Stimulated activated naive CD4-positive, alpha-beta T cell (primary cell): ENCODE results near the gene VCX3A.
"Not testable (repeated sequence)": the region's sequence is repeated elsewhere in the genome, so short reads cannot be mapped to it uniquely, and the experiment has no call there.

Experiments
- DNase-seq, 6 experiments: peaks; one replicate each; lab custom pipeline; 2025; lab: John Stamatoyannopoulos, UW

The VCX3A gene

DNA sequence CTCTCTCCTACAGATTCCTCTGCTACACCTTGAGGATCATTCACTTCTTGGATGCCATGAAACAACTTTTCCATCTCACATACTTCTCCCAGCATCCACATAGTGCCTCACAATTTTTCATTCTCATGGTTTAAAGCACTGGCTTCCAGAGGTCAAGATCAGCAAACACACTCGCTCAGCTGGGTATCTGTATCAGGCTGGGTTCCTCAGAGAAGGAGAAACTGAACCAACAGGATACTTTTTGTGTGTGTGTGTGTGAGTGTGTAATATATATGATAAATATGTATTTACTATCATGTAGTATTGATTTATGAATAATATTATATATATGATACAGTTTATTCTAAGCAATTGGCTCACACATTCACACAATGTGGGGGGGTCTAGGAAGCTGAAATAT lies at the start of gene VCX3A:
TSS of gene VCX3A (minus strand) at position 101 of the 400 bp plus-strand sequence. CDS start 621 bp downstream, outside the sequence.
- not testable (repeated sequence) for DNase-seq

DNA sequence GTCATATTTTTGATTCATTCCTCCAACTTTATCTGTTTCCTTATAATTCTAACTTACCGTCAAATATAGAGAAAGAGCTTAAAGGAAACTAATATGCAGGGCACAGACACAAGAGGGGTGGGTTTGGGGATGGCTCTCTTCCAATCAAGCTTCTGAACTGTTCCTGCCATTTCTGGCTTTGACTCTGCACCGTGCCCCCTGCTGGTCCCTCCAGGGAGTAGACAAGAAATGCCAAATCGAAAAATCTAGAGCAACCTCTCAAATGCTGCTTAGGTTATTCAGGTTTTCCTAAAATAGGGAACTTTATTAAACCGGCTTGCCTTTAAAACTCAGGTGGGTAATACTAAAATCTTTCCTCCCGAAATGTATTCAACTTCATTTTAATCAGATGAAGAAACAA lies 39.8 kb upstream of the VCX3A start:
- DNase-seq, result no peak

DNA sequence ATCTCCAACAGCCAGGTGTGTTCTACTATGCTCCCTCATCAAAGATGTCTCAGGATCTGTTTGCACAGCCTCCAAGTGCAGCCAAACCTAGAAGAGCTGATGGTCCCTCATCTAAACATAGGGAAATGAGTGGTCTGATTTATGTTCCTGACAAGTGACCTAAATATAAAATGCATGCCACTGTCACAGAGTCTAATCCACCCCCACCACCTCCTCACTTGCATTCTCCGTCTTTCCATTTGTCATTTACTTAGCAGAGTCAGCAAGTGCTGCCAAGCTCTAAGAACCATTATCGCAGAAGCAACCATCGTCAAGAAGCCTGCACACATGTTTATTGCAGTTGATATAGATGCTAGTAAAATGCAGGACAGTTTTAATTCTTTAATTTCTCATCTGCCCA lies 33.1 kb upstream of the VCX3A start:
- no peak for DNase-seq

DNA sequence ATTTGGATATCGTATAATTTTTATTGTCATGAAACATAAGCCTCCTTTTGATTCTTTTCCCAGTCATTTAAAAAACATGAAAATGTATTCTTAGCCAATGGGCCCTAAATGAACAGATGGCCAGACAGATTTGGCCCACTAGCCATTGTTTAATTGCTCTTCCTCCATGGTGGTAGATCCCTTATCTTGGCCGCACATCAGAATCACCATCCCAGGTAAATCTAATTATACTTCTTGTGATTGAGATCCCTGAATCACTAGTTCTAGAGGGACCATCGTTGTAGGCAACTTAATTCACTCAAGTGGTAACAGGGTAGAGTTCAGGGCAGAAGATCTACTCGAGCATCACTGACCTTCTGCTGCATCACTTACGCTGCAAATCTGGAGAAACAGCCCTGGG lies 24.1 kb upstream of the VCX3A start:
- DNase-seq, result no peak

- no peak for DNase-seq
Measured at GRCh38 chrX:6557690-6558089, 22.8 kb upstream of the VCX3A start.

- DNase-seq, result no peak
Measured at GRCh38 chrX:6550999-6551398, 16.1 kb upstream of the VCX3A start.

- DNase-seq, result no peak
Measured at GRCh38 chrX:6545712-6546111, 10.8 kb upstream of the VCX3A start.

- no peak for DNase-seq
Measured at GRCh38 chrX:6526564-6527136, 8.3 kb downstream of the VCX3A start.

- DNase-seq, result no peak
Measured at GRCh38 chrX:6517376-6517775, 17.5 kb downstream of the VCX3A start.

- no peak for DNase-seq
Measured at GRCh38 chrX:6506444-6506843, 28.5 kb downstream of the VCX3A start.

DNA sequence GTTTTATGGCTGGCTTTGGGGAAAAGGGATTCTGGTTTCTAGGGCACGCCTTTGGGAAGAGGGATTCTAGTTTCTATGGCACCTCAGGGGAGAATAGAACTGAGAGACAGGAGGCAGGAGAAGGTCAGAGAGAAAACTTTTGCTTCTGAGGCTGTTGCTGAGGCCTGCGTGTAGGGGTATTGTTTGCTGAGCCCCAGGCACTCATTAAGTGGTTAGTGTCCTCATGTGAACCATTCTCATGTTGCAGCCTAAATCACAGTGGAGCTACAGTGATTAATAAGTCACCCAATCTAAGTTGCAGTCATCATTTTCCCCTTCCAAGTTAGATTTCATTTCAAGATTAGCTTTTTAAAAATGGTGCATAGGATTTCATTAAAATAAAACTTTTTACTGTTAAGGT lies 29.0 kb downstream of the VCX3A start:
- DNase-seq, result no peak

GRCh38 chrX:6500719-6501118 lies 34.2 kb downstream of the VCX3A start:
- DNase-seq, result no peak

DNA sequence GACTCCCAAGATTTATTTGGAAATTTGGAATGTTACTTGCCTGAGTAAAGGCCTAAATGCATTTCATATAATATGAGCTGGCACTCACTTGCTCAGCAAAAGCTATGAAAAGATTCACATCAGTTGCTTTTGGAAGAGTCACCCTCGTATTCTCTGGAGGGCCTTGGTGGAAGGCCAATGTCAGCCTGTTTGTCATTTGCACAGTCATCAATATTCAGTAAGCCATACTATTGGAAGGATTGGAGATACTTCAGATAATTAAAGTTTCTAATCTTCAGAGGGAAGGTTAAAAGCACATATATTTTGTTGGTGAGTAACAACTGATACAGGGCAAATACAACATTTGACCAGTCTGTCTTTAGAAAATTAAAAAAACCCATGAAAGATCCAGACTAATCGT lies 36.6 kb downstream of the VCX3A start:
- DNase-seq, result no peak
